OCI-LY7 (cell line): Measurements from ENCODE around the gene CMIP. TPM values are rescaled to one million over a fixed set of nuclear protein-coding genes. Genes with fewer than 3 reads are reported as not detected.

Source experiments
- BruUV-seq: library from RNA; stranded (reverse); fragments of 400-500 nt; replicated peaks from 2 replicates; lab custom pipeline; 2021; lab: Mats Ljungman, UMichigan
- CTCF ChIA-PET: fragments of 300-600 bp; sonication (Branson Sonifier 250); formaldehyde crosslinking; loops from one replicate; lab custom pipeline; 2022; ENCODE audit warnings: antibody characterized with exemption; ENCODE audit not compliant: unreplicated experiment; lab: Charles Lee
- POLR2A ChIA-PET: fragments of 300-600 bp; sonication (Branson Sonifier 250); formaldehyde crosslinking; loops from one replicate; lab custom pipeline; 2022; ENCODE audit warnings: antibody characterized with exemption; lab: Charles Lee
- DNase-seq: peaks from one replicate; pipeline ENCODE4 v3.0.0-alpha.2; 2015; ENCODE audit warnings: low spot score
- H2AFZ ChIP-seq: fragments of 200-600 bp; sonication (generic), shearing (Covaris generic); 2 replicates; pipeline ENCODE4 v1.6.1; 2014; ENCODE audit warnings: mild to moderate bottlenecking, antibody characterized with exemption, low read length, moderate library complexity
- H3K27ac ChIP-seq: fragments of 200-600 bp; sonication (generic); 2 replicates; pipeline ENCODE4 v1.5.1; 2014; ENCODE audit warnings: mixed run types, low read depth, mild to moderate bottlenecking, moderate library complexity, low read length, inconsistent platforms; ENCODE audit not compliant: poor library complexity, severe bottlenecking
- H3K36me3 ChIP-seq: fragments of 200-600 bp; sonication (generic); 2 replicates; pipeline ENCODE4 v1.6.1; 2014; ENCODE audit warnings: mild to moderate bottlenecking, antibody characterized with exemption, low read length, moderate library complexity, mixed read lengths; ENCODE audit not compliant: insufficient read depth
- H3K4me1 ChIP-seq: fragments of 200-600 bp; sonication (generic); 2 replicates; pipeline ENCODE4 v1.5.1; 2014; ENCODE audit warnings: mild to moderate bottlenecking, low read length; ENCODE audit not compliant: insufficient read depth, poor library complexity, severe bottlenecking
- H3K4me2 ChIP-seq: fragments of 200-600 bp; sonication (generic); 2 replicates; pipeline ENCODE4 v1.6.1; 2014; ENCODE audit warnings: mild to moderate bottlenecking, low read length
- H3K4me3 ChIP-seq: fragments of 200-600 bp; sonication (generic); 2 replicates; pipeline ENCODE4 v1.5.1; 2014; ENCODE audit warnings: mild to moderate bottlenecking, low read depth, low read length; ENCODE audit not compliant: poor library complexity, severe bottlenecking
- H3K79me2 ChIP-seq: fragments of 200-600 bp; sonication (generic); 2 replicates; pipeline ENCODE4 v1.6.1; 2016; ENCODE audit warnings: low read depth, mild to moderate bottlenecking, low read length, moderate library complexity, mixed read lengths; ENCODE audit not compliant: insufficient read depth
- H3K9me2 ChIP-seq: fragments of 200-600 bp; sonication (generic); 2 replicates; pipeline ENCODE4 v1.6.1; 2016; ENCODE audit warnings: mild to moderate bottlenecking, low read length, mixed read lengths; ENCODE audit not compliant: insufficient read depth
- H3K9me3 ChIP-seq: fragments of 200-600 bp; sonication (generic); 2 replicates; pipeline ENCODE4 v1.6.1; 2014; ENCODE audit warnings: mild to moderate bottlenecking, mixed run types, low read length, mixed read lengths
- H4K20me1 ChIP-seq: fragments of 200-600 bp; sonication (generic); 2 replicates; pipeline ENCODE4 v1.6.1; 2014; ENCODE audit warnings: mild to moderate bottlenecking, antibody characterized with exemption, low read length, moderate library complexity, mixed read lengths; ENCODE audit not compliant: insufficient read depth
- EZH2phosphoT487 ChIP-seq: fragments of 200-600 bp; sonication (generic); IDR thresholded peaks from 2 replicates; pipeline ENCODE4 v1.6.1; 2018; ENCODE audit warnings: low read depth, borderline replicate concordance, mild to moderate bottlenecking, mixed run types, antibody characterized with exemption, low read length, moderate library complexity, mixed read lengths
- intact Hi-C: fragments of 100-400 bp; cut with micrococcal nuclease; formaldehyde crosslinking; loops from one replicate; pipeline ENCODE4 v1.10.0; 2022; ENCODE audit not compliant: unreplicated experiment
- total RNA-seq, 2 experiments: library from RNA; depleted of rRNA in 1 of 2; stranded (reverse); fragments of >200 nt in 1 of 2; shearing (Covaris generic) in 1 of 2; gene quantifications; 2 replicates each; pipeline ENCODE4 v1.2.3, GENCODE V29; 2014 to 2022
- TF ChIP-seq, protein P1 (sequence below): fragments of 200-600 bp; sonication (generic); conservative IDR thresholded peaks from 2 replicates; pipeline ENCODE4 v1.5.1; 2014; ENCODE audit warnings: mild to moderate bottlenecking, antibody characterized with exemption, low read length, moderate library complexity, mixed read lengths

CMIP gene
- total RNA-seq, 2 experiments from 2014 or later, result 15.4 to 70.3 TPM

DNA sequence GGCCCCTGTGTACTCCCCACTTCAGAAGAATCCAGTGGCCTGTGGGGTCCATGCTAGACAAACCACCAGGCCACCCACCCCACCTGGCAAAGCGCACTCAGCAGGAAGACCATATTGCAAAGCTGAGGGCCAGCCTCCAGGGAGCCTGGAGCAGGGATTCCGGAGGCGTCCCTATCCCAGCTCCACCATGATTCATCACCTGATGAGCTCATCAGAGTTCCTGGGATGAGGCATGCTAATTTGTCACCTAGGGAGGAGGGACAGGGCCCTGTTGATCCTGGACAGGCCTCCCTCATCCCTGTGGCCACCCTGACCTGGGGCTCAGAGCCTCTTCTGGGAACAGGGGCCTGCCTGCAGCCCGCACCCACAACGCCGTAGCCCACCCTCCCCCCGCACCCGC is 202.9 kb downstream of the CMIP start:
- no peaks in the 10 kb centered on the region for H3K9me3 ChIP-seq
- no TSS peak for BruUV-seq
- no peak overlapping the region for H2AFZ ChIP-seq
- CTCF ChIA-PET, result no interaction called here
- no peaks in the 10 kb centered on the region for H3K9me2 ChIP-seq
- intact Hi-C loops, result no loop called here
- H3K36me3 ChIP-seq, result peaks cover 9% of the 10 kb centered on the region; the same call in 1 of the 2 replicates
- H3K79me2 ChIP-seq, result no peaks in the 10 kb centered on the region
- POLR2A ChIA-PET, result no interaction called here
- no peaks in the 10 kb centered on the region for H3K4me1 ChIP-seq
- no peak overlapping the region for H3K27ac ChIP-seq
- DNase-seq, result no peak
- no peaks in the 10 kb centered on the region for H4K20me1 ChIP-seq
- no peak overlapping the region for H3K4me3 ChIP-seq
- H3K4me2 ChIP-seq, result no peak overlapping the region
- TF ChIP-seq, protein P1, sequence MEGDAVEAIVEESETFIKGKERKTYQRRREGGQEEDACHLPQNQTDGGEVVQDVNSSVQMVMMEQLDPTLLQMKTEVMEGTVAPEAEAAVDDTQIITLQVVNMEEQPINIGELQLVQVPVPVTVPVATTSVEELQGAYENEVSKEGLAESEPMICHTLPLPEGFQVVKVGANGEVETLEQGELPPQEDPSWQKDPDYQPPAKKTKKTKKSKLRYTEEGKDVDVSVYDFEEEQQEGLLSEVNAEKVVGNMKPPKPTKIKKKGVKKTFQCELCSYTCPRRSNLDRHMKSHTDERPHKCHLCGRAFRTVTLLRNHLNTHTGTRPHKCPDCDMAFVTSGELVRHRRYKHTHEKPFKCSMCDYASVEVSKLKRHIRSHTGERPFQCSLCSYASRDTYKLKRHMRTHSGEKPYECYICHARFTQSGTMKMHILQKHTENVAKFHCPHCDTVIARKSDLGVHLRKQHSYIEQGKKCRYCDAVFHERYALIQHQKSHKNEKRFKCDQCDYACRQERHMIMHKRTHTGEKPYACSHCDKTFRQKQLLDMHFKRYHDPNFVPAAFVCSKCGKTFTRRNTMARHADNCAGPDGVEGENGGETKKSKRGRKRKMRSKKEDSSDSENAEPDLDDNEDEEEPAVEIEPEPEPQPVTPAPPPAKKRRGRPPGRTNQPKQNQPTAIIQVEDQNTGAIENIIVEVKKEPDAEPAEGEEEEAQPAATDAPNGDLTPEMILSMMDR, result no peak
- TF ChIP-seq EZH2phosphoT487, result no peak

DNA sequence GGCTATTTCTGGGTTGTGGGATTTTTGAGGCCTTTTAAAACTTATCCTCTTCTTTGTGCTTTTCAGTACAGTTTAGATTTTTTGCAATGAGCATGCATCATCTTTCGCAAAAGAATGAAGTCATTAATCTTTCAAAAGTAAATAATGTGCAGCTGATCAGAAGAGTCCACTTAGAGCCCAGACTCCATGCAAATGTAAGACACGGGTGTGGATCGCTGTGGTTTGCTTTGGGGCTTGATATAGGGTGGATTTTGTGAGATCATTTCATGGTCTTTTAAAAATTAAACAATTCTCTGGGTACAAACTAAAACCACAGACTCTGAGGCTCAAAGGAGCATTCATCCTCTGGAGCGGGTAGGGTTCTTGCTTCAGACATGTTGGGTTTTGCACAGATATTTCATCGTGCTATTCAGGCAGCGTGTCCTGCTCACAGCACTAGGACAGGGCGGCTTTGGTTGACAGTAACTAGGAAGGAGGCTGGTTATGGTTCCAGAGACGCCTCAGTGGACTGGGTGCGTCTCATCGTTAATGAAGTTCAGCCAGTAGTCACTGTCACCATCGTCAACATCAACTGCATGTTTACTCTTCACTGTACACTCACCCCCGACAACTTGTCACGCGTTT is 205.1 kb downstream of the CMIP start:
- CTCF ChIA-PET, result no interaction called here

DNA sequence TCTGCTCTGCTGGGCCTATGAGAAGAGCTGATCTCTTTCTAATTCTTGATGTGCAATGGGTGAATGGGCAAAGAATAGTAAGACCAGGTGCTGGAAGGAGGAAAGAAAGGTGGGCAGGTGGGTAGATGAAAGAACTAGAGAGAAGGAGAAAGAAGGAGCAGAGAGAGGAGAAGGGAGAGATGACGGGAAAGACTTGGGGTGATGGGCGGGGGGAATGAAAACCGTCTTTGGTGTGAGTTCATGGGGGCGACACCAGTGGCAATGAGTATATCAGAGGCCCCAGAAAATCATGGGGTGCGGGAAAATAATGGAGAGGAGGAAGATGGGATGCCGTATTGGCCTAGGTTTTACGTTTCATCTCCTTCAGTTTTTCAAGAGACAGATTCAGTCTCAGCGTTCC is 205.7 kb downstream of the CMIP start:
- Histone ChIP-seq H2AFZ (no peak overlapping the region), H3K9me2 (no peaks in the 10 kb centered on the region), H3K36me3 (peaks cover 28% of the 10 kb centered on the region; the same call in 1 of the 2 replicates), H3K79me2 (no peaks in the 10 kb centered on the region), H3K4me3 (no peak overlapping the region), H3K4me1 (no peaks in the 10 kb centered on the region), H3K4me2 (no peak overlapping the region), H3K9me3 (no peaks in the 10 kb centered on the region), H3K27ac (no peak overlapping the region), H4K20me1 (no peaks in the 10 kb centered on the region)
- POLR2A ChIA-PET, result no interaction called here
- intact Hi-C loops, result no loop called here
- BruUV-seq, result no TSS peak
- CTCF ChIA-PET, result no interaction called here
- TF ChIP-seq EZH2phosphoT487, result no peak
- TF ChIP-seq, protein P1, result no peak
- DNase-seq, result no peak

More for the DNA sequence above, 205.1 kb downstream of the CMIP start:
- Histone ChIP-seq H3K4me3 (no peak overlapping the region), H2AFZ (no peak overlapping the region), H3K9me2 (no peaks in the 10 kb centered on the region), H3K79me2 (no peaks in the 10 kb centered on the region), H3K9me3 (no peaks in the 10 kb centered on the region), H4K20me1 (no peaks in the 10 kb centered on the region), H3K27ac (no peak overlapping the region), H3K36me3 (peaks cover 25% of the 10 kb centered on the region; the same call in 1 of the 2 replicates), H3K4me2 (no peak overlapping the region), H3K4me1 (no peaks in the 10 kb centered on the region)
- POLR2A ChIA-PET, result no interaction called here
- no TSS peak for BruUV-seq
- TF ChIP-seq, protein P1, result no peak
- no peak for TF ChIP-seq EZH2phosphoT487
- no peak for DNase-seq
- intact Hi-C loops, result no loop called here
